ENCODE data around the gene PSMA3.

GRCh38 chr14:58244556-58245387 is at the start of gene PSMA3:
- TF ChIP-seq CTCF (IDR thresholded peaks at IDR 0.05) (no peak), EP300 (IDR thresholded peaks at IDR 0.05) (peak in 1 of 4 donors; percentile 49)
